Retinal pigment epithelial cell (primary cell): ENCODE results near the gene ACVR1C.

Source experiments
- DNase-seq: peaks from one replicate; pipeline ENCODE4 v3.0.0-alpha.2; 2010; ENCODE audit warnings: low read depth
- H3K4me3 ChIP-seq: 2 replicates; pipeline ENCODE4 v1.5.1; 2011; ENCODE audit warnings: mild to moderate bottlenecking, low read length, control low read depth, moderate library complexity
- CTCF ChIP-seq: conservative IDR thresholded peaks from 2 replicates; pipeline ENCODE4 v1.5.1; 2011; ENCODE audit warnings: low read depth, low read length, control low read depth, inconsistent platforms

The ACVR1C gene

GRCh38 chr2:157500334-157500733 lies 128.3 kb downstream of the ACVR1C start:
- no peak for DNase-seq
- no peak for TF ChIP-seq CTCF
- no peak overlapping the region for H3K4me3 ChIP-seq

GRCh38 chr2:157498483-157498882 lies 130.2 kb downstream of the ACVR1C start:
- H3K4me3 ChIP-seq, result no peak overlapping the region
- no peak for DNase-seq
- TF ChIP-seq CTCF, result no peak

GRCh38 chr2:157497638-157498314 lies 130.9 kb downstream of the ACVR1C start:
- DNase-seq, result no peak
- H3K4me3 ChIP-seq, result no peak overlapping the region

GRCh38 chr2:157492189-157492773 lies 136.4 kb downstream of the ACVR1C start:
- peak; percentile 89 for TF ChIP-seq CTCF
- no peak for DNase-seq
- H3K4me3 ChIP-seq, result no peak overlapping the region

More at GRCh38 chr2:157497638-157498314, 130.9 kb downstream of the ACVR1C start:
- TF ChIP-seq CTCF, result peak; percentile 88

GRCh38 chr2:157489983-157490382 lies 138.7 kb downstream of the ACVR1C start:
- no peak overlapping the region for H3K4me3 ChIP-seq
- no peak for DNase-seq
- TF ChIP-seq CTCF, result no peak

- DNase-seq, result no peak
- no peak overlapping the region for H3K4me3 ChIP-seq
- TF ChIP-seq CTCF, result no peak
Measured at GRCh38 chr2:157488877-157489276, 139.8 kb downstream of the ACVR1C start.

GRCh38 chr2:157487747-157488146 lies 140.9 kb downstream of the ACVR1C start:
- H3K4me3 ChIP-seq, result no peak overlapping the region
- TF ChIP-seq CTCF, result no peak
- DNase-seq, result no peak
